AG20443 (cell line): ENCODE data around the gene LINC01488.

Experiments
- DNase-seq: peaks from one replicate; pipeline ENCODE4 v3.0.0; 2012; ENCODE audit warnings: low spot score, mixed read lengths

Gene LINC01488

GRCh38 chr11:69479591-69480271 lies 1.7 kb upstream of the LINC01488 start:
- DNase-seq = no peak

DNA sequence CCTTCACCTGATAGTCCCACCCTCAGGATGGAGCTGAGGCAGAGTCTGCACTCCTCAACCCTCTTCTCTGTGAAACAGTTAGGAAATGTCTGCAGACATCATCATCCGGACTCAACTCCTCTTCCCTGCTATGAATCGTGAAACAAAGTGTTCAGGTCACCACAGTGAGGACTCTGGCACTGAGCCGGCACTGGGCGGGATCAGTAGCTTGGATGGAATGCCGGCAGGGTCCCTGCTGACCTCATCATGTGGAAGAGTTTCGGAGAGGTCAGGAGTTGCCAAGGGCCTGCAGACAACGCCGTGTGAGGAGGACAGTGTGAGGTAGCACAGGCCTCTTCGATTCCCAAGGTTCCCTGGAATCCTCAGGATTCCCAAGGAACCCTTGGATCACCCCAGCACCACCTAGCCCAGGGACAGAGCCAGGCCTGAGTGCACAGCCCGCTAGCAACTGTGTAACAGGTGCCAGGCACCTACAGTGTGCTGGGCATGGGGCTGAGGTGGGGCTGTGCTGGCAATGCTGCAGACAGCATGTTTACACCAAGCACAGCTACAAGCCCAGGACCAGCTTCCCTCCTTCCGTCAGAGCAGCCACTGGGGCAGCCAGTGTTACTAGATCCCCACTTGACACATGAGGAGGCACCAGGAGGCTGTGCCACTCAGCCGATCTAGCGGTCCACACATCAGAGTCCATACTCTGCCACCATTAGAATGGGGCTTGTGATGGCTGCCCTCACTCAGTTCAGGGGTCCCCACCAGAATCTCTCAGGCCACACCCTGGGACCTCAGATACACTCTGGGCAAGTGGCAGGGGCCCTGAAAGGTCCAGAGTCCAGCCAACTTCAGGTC lies 693 bp upstream of the LINC01488 start:
- DNase-seq = peak; percentile 53

DNA sequence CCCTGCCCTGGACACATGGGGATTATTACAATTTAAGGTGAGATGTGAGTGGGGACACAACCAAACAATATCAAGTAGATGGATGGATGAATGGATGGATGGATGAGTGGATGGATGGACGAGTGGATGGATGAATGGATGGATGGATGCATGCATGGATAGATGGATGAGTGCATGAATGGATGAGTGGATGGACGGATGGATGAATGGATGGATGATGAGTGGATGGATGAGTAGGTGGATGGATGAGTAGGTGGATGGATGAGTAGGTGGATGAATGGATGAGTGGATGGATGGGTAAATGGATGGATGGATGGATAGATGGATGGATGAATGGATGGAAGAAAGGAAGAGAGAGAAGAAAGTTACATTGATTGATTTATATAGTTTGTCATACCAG lies 859 bp downstream of the LINC01488 start:
- DNase-seq = no peak

DNA sequence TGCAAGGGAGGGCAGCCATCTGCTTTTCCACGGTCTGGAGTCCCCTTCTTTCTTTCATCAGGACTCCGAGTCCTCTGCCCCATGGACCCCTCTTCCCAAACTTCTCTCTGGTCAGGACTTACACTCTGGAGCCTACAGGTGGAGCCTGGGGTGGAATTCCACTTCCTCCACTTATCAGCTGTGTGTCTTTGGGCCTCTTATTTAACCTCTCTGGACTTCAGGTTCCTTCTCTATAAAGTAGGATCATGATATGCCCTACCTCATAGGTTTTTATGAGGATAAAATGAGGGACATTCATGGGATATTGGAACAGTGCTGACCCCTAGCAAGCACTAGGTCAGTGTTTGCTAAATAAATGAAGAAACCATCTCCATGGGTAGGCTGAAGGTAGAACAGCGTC lies 1.7 kb downstream of the LINC01488 start:
- DNase-seq = no peak

DNA sequence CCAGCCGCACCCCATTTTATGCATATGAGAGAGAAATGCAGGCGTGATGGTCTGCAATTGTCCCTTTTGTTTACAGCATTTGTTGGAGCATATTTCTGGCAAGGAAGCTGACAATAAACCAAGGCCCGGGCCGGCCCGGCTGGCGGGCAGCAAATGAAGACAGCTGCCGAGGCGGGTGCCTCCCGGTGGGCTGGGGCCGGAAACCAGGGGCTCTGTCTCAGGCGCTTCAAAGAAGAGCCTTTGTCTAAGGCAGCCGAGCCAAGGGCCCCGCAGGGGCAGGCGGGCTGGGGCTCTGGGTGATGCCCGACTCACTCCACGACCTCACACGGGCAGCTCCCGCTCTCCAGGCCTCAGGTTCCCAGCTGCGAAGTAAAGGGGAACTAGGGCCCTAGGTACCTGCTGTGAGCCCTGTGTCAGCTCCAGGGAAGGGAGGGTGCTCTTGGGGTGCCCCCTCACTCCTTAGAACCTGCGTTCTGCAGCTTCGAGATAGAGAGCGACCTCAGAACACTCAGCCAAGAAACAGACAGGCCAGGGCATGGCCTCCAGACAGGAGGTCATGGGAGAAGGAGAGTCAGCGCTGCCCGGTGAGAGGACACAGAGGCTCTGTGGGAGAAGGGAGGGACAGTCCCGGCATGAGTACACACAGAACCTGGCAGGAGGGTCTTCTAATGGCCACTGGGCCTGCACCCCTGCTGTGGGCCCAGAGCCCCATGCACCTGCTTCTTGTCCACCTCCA lies 2.4 kb downstream of the LINC01488 start:
- no peak for DNase-seq

- DNase-seq = no peak
Observed at GRCh38 chr11:69484427-69485259, 3.2 kb downstream of the LINC01488 start.

DNA sequence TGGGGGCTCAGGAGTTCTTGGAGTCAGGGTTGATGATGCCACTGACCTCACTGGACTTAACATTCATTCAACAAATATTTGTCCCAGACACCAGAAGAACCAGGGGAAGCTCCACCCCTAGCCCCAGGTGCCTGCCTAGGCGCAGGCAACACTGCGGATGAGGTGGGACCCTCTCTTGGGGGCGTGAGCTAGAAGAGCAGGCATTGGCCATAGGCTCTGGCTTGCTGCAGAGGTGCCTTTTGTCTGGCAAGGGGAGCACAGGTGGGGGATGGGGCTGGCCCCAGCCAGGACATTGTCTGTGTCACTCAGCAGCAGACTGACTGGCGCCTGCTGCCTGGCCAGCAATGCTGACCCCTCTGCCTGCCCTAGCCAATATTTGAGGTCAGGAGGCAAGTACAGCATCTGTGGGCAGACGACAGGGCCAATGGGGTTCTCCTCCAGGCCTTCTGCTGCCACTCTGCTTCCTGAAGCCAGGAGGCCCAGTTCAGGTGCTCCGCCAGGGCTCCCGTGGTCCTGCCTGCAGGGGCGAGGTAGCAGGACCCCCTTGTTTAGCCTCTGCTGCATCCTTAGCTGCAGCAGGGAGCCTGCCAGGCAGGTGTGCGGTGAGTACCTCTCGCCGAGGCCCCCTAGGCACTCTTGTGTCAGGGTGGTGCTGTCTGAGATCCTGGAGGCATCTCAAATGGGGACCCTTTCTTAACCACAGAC lies 4.0 kb downstream of the LINC01488 start:
- DNase-seq = no peak

GRCh38 chr11:69486056-69486772 lies 4.8 kb downstream of the LINC01488 start:
- DNase-seq = no peak

DNA sequence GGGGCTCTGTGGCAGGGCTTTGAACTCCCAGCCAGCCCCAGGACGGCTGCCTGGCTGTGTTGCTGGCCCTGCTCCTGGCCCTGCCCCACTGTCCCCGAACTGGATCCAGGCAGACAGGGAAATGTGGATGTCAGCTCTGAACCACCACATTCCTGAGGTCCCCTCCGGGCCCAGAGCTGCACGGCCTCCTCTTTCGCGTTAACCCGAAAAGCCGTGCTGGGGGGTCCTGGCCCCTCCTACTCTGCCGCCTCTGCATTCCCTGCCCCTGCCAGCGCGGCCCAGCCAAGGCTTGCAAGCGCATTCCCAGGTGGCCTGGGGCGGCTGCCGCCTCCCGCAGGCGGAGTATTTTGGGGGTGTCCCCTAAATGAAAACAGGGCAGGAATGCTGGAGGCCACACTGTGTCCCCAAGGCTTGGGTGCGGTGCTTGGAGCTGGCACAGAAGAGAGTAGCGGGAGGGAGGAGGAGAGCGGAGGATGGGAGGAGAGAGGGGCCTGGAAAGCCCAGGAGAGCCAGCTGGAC lies 5.4 kb downstream of the LINC01488 start:
- DNase-seq = peak; percentile 75

DNA sequence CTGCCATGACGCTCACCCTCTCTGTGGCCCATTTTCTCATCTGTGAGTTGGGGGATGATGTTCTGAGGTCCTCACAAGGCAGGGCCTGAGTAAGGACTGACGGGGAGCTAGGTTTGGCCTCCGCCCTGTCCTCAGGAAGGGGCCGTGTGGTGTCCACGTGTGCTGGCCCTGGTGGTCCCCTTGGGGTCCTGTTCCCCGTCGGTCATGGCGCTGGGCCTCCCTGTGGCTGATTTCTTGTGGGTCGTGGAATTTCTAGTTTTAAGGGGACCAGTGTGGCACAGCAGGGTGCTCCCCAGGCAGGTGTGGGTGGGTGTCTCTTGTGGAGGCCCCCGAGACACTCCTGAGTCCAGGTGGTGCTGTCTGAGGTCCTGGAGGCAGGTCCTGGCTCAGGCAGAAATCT lies 5.9 kb downstream of the LINC01488 start:
- DNase-seq = no peak

GRCh38 chr11:69487849-69488542 lies 6.5 kb downstream of the LINC01488 start:
- DNase-seq = no peak

DNA sequence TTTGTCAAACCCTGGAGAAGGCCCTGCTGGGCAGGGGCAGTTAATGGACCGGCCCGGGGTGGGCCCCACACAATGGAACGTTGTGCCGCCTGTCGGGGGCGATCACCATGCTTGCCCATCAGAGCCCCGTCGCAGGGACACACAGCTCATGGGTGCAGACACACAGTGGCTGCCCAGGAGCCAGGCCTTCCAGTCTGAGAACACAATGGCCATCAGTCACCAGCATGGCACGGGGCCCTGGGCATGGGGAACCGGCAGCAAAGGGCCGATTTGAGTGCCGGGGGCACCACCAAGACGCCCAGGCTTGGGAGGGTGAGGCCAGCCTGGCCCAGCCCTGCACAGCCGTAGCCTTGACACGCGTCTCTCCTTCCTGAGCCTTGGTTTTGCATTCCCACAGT lies 7.1 kb downstream of the LINC01488 start:
- no peak for DNase-seq

DNA sequence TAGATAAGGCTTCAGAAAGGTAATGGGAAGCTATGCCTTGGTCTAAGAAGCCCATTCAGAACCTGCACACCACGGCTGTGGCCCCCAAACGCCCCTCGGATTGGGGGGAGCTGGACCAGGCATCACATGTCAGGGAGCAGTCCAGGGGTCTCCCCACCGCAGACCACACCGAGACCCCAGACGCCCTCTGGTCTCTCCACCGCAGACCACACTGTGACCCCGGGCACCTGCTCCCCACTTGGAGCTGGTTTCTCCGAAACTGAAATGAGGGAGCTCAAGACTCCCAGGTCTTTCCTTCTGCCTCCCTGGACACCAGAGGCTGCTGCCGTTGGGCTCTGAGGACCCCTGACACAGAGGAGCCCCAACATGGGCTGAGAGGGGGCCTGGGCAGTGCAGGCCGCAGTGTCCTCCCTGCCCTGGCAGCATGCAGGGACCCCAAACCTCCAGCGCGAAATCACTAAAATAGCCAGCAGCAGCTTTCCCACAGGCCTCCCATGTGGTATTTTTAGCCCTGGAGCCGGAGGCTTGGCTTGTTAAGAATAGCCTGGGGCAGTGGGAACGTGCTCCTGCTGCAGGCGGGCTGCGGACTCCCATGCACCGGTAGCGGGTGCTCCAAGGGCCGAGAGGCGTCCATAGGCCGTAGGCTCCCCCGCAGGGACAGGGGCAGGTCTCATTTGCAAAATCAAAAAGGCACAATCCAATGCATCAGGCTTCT lies 7.7 kb downstream of the LINC01488 start:
- no peak for DNase-seq

- no peak for DNase-seq
Observed at GRCh38 chr11:69489746-69490365, 8.4 kb downstream of the LINC01488 start.

- DNase-seq = no peak
Observed at GRCh38 chr11:69490516-69490915, 9.1 kb downstream of the LINC01488 start.

- no peak for DNase-seq
Observed at GRCh38 chr11:69491071-69492031, 9.9 kb downstream of the LINC01488 start.

- DNase-seq = no peak
Observed at GRCh38 chr11:69492201-69492991, 10.9 kb downstream of the LINC01488 start.
